Activated T-helper 1 cell treated with anti-CD3 and anti-CD28 coated beads, Interleukin-12 subunit alpha, Interleukin-12 subunit beta, Interleukin-2, Interleukin-4 antibody, amounts not matched to agents 30 ng/mL and 10 ng/mL and 1 ng/mL, durations not matched to agents 14 hours and 24 hours and 36 hours (primary cell): Measurements from ENCODE around the gene ADRA2B. TPM values are rescaled to one million over a fixed set of nuclear protein-coding genes. Genes with fewer than 3 reads are reported as not detected.
"Not testable (repeated sequence)": the region's sequence is repeated elsewhere in the genome, so short reads cannot be mapped to it uniquely, and the experiment has no call there.

Source experiments
- DNase-seq: peaks from one replicate; pipeline ENCODE4 v3.0.0; 2021; ENCODE audit warnings: low spot score
- H3K27ac Mint-ChIP-seq: one replicate; pipeline ENCODE4 v1.8.0; 2021; ENCODE audit warnings: mild to moderate bottlenecking, mixed read lengths
- H3K27me3 Mint-ChIP-seq: one replicate; pipeline ENCODE4 v1.8.0; 2022; ENCODE audit warnings: mild to moderate bottlenecking, moderate library complexity, mixed read lengths; ENCODE audit not compliant: insufficient read depth
- H3K36me3 Mint-ChIP-seq: one replicate; pipeline ENCODE4 v1.8.0; 2021; ENCODE audit warnings: low read depth, mixed read lengths
- H3K4me1 Mint-ChIP-seq: one replicate; pipeline ENCODE4 v1.8.0; 2021; ENCODE audit warnings: low read depth, mixed read lengths
- H3K4me3 Mint-ChIP-seq: one replicate; pipeline ENCODE4 v1.8.0; 2021; ENCODE audit warnings: mild to moderate bottlenecking, moderate library complexity, mixed read lengths
- H3K9me3 Mint-ChIP-seq: one replicate; pipeline ENCODE4 v1.8.0; 2021; ENCODE audit warnings: mixed read lengths
- intact Hi-C: fragments of 100-400 bp; cut with micrococcal nuclease; formaldehyde crosslinking; loops from one replicate; pipeline ENCODE4 v1.15.1; 2024
- total RNA-seq: library from RNA; stranded (reverse); gene quantifications from 2 replicates; pipeline ENCODE4 v1.2.3, GENCODE V29; 2022

ADRA2B gene
- total RNA-seq, 1 donor from 2014 or later, result 0.21 TPM

DNA sequence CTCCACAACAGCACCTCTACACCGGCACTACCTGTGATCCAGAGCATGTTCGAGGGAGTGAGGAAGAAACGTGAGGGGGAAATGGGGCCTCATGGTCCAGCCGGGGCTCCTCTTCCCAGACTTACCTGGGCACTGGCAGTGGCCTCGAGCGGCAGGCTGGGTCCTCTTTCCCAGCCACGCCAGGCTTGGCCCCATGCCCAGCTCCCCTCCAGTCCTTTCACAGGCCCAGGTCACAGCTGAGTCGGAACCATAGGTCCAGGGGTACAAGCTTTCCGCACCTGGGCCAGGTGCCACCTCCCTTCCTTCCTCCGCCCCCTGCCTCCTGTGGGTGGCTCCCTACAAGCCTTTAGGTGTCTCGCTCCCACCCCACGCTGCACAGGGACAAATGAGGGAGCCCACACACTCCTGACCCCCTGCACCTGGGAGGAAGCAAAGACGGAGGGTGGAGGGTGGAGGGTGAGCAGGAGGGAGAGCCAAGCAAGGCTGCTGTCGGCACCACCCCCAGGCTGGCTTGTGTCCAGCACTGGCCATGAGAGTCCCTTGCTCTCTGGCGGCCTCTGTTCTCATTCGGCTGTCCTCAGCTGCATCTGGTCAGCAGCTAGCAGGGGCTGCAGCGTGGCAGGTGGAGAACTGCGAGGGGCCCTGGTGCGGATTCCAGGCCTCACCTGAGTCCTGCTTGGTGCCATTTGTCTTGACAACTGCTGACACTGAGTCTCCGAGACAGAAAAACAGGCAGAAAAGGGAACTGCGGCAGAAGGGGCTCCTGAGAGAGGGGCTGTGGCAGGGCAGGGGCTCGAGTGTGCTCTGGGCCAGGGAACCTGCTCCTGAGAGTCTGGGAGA lies 26.8 kb downstream of the ADRA2B start:
- Mint-ChIP-seq H3K36me3 (no peaks in the 10 kb centered on the region), H3K4me3 (no peak overlapping the region), H3K4me1 (no peaks in the 10 kb centered on the region), H3K27me3 (peaks cover 12% of the 10 kb centered on the region), H3K9me3 (no peaks in the 10 kb centered on the region), H3K27ac (no peak overlapping the region)
- intact Hi-C loops, result no loop called here
- no peak for DNase-seq

DNA sequence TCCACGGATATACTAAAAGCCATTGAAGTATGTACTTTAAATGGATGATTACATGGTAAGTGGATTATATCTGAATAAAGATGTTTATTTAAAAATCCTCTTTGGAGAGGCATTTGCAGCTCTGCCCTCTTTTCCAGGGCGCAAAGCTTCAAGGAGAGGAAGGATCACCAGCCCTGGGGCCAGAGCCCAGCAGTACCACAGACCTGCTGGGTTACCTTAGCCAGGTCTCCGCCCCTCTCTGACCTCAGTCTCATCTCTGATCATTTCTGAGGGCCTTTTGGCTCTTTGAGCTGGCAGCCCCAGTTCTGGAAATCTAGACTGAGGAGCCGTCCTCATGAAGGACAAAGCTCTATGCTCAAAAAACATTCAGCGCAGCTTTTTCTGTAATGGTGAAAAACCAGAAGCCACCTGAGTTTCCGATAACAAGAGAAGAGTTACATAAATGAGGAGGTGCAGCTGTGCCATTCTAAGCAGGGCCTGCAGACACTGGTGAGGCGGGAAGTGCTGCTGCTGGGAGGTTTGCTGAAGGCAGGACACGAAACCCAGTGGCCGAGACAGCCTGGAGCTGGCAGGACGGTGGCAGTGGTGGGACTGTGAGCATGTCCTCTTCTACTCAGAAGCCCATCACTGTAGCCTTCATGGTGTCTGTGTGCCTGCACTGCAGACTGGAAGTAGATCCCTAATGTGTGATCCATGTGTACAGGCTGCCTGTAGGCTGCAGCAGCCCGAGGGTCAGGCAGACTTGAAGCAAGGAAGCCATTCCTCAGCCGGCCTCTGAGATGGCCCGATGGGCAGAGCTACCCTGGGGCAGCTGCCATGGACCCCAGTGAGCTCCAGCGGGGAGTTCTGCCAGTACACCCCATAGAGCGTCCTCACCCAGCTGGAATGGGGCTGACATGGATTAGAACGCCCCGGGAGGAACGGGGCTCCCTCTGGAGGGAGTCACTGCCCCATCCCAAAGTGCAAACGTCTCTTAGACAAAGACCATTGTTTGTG lies 27.7 kb downstream of the ADRA2B start:
- Mint-ChIP-seq H3K4me3 (no peak overlapping the region), H3K27ac (no peak overlapping the region), H3K9me3 (no peaks in the 10 kb centered on the region), H3K36me3 (no peaks in the 10 kb centered on the region), H3K4me1 (no peaks in the 10 kb centered on the region), H3K27me3 (peaks cover 9% of the 10 kb centered on the region)
- intact Hi-C loops, result no loop called here
- DNase-seq, result no peak

DNA sequence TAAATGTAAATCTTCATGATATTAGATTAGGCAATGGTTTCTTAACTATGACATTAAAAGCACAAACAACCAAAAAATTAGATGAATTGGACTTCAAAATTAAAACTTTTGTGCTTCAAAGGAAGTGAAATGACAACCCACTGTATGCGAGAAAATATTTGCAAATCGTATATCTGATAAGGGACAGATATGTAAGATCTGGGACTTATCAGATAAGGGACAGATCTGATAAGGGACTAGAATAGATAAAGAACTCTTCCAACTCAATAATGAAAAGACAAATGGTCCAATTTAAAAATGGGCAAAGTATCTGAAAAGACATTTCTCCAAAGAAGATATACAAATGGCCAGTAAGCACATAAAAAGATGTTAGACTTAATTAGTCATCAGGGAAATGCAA lies 29.2 kb downstream of the ADRA2B start:
- H3K27me3 Mint-ChIP-seq, result peaks cover 7% of the 10 kb centered on the region
- intact Hi-C loops, result no loop called here
- H3K4me1 Mint-ChIP-seq, result no peaks in the 10 kb centered on the region
- no peaks in the 10 kb centered on the region for H3K36me3 Mint-ChIP-seq
- no peak overlapping the region for H3K4me3 Mint-ChIP-seq
- no peak for DNase-seq
- H3K27ac Mint-ChIP-seq, result no peak overlapping the region
- no peaks in the 10 kb centered on the region for H3K9me3 Mint-ChIP-seq

DNA sequence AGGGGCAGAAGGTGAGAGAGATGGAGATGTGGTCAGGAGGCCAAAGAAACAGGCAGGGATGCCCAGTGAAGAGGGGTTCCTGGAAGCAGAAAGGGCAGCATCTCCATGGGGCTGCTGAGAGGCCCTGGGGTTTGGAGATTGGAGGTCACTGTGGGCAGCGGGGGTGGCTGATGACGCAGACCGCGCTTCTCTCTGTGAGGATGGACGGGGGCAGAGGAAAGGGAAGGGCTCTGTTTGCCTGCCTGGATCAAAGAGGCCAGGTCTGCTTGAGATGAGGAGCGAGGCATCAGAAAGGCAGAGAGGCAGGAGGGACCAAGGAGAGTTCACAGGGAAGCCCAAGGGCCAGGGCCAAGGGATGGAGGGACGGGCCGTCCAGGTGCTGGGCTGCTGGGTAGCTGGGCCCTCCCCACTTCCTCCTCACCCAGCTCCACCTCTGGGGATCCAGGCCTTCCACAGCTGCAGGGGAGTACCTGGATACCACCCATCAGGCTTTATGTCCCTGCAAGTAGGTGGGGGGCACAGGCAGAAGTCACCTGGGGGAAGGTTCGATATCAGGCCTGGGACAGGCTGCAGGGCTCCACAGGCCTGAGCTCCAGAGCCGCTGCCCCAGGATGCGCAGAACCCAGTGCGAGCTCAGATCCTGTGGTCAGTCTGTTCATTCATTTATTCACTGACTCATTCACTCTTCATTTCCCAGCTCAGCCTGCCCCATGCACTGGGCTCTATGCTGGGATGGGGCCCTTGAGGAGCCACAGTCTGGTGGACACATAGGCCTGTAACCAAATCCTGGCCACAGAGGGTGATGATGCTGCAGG lies 30.6 kb downstream of the ADRA2B start:
- Mint-ChIP-seq H3K4me3 (no peak overlapping the region), H3K36me3 (no peaks in the 10 kb centered on the region), H3K4me1 (no peaks in the 10 kb centered on the region), H3K27me3 (peaks cover 8% of the 10 kb centered on the region), H3K27ac (no peak overlapping the region), H3K9me3 (no peaks in the 10 kb centered on the region)
- no peak for DNase-seq
- intact Hi-C loops, result no loop called here

DNA sequence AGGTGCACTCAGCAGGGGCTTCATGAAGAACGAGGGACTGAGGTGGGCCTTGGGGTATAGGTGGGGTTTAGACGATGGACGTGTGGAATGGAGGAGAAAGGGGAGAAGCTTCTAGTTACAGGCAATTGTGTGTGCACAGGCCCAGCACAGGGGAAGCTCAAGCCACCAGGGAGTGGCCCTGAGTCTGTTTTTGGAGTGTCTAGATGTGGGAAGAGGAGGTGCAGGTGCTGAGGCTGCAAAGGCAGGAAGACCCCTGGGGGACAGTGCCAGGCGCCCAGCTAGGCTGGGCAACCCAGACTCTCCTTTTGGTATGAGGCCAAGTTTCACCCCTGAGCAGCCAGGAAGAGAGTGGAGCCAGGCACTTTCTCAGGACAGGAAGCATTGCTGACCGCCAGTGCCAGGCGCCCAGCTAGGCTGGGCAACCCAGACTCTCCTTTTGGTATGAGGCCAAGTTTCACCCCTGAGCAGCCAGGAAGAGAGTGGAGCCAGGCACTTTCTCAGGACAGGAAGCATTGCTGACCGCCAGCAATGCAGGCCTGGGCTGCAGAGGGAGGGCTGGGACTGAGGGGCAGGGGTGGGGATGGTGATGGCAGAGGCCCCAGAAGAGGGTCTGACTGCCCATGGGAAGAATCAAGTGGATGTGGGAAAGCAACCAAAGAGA lies 31.4 kb downstream of the ADRA2B start:
- H3K4me1 Mint-ChIP-seq, DNase-seq, H3K4me3 Mint-ChIP-seq, intact Hi-C loops, H3K9me3 Mint-ChIP-seq, H3K36me3 Mint-ChIP-seq: not testable (repeated sequence)
- Mint-ChIP-seq H3K27me3 (peaks cover 12% of the 10 kb centered on the region), H3K27ac (peak overlapping the region; percentile 18)

DNA sequence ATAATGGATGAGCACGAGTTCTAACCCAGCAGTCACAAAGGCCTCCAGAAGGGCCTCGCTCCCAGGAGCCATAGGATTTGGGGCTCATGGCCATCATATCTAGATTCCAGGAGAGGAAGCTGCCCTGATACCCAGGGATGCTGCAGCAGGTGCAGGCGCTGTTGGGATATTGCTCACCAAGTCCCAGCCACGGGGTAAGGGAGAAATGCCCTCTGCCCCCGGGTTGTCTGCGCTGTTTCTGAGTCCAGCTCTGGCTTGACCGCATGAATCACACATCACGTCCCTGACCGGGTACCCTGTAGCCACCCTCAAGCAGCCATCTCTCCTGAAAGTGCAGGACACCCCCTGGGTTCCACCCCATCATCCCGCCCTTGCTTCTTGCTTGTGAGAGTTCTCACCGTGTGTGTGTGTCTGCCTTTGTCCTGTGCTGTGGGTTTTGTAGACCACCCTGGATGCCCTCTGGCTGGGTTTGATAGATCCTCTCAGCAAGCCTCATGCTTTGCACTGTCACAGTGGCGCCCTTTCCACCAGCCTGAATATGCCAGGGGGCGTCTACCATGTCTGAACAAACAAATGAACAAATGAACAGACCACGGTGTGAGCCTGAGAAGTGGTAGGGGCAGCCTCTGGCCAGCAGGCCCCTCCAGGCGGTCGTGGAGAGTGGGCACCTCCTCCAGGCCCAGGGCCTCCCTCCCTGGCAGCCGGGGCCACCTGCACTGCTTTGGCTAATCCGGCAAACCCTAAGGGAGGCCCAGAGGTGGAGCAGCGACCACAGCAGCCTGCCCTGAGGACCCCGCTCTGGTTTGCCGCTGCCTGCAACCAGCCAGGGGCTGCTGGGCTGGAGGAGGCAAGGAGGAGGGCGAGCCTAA lies 32.1 kb downstream of the ADRA2B start:
- H3K27me3 Mint-ChIP-seq, result peaks cover 15% of the 10 kb centered on the region
- DNase-seq, result no peak
- H3K36me3 Mint-ChIP-seq, result no peaks in the 10 kb centered on the region
- intact Hi-C loops, result no loop called here
- H3K4me1 Mint-ChIP-seq, result no peaks in the 10 kb centered on the region
- H3K4me3 Mint-ChIP-seq, result no peak overlapping the region
- H3K9me3 Mint-ChIP-seq, result no peaks in the 10 kb centered on the region
- H3K27ac Mint-ChIP-seq, result no peak overlapping the region

DNA sequence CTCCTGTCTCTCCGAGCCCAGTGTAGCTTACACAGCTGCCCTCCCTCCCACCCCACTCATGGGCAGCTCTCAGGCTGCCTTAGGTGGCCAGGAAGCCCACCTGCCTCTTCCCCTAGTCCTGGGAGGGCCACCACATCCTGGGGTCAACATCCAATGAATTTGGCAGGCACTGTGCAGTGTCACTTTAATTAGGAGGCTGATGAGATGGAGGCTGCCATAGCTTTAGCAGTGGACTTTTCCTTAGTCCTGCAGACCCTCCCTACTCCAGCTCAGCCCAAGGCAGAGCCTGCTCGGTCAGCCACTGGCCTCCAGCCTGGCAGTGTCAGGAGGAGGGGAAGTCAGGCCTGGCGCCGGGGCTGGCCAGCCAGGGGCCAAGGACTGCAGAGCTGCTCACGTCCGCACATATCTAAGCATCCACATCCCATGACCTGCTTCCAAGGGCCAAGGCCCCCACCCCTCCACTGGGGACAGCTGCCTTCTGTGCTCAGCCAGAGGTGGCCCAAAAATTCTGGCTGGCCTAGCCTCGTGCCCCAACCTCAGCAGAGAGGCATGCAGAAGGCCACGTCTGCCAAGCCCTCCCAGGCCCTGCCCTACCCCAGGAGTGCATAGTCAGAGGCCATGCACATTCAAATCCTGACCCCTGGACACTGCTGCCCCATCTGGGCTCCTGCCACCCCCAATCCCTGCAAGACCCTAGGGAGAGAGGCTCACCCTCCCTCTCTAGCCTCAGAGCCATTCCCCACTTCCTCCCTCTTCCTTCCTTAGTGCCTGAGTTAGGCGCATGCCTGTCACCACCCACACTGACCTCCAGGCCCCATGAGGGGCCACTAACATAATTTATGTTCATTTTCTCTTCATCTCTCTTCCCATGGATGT lies 33.1 kb downstream of the ADRA2B start:
- no peaks in the 10 kb centered on the region for H3K4me1 Mint-ChIP-seq
- no peak overlapping the region for H3K4me3 Mint-ChIP-seq
- intact Hi-C loops, result no loop called here
- peaks cover 21% of the 10 kb centered on the region for H3K27me3 Mint-ChIP-seq
- DNase-seq, result no peak
- no peak overlapping the region for H3K27ac Mint-ChIP-seq
- H3K36me3 Mint-ChIP-seq, result no peaks in the 10 kb centered on the region
- H3K9me3 Mint-ChIP-seq, result no peaks in the 10 kb centered on the region

DNA sequence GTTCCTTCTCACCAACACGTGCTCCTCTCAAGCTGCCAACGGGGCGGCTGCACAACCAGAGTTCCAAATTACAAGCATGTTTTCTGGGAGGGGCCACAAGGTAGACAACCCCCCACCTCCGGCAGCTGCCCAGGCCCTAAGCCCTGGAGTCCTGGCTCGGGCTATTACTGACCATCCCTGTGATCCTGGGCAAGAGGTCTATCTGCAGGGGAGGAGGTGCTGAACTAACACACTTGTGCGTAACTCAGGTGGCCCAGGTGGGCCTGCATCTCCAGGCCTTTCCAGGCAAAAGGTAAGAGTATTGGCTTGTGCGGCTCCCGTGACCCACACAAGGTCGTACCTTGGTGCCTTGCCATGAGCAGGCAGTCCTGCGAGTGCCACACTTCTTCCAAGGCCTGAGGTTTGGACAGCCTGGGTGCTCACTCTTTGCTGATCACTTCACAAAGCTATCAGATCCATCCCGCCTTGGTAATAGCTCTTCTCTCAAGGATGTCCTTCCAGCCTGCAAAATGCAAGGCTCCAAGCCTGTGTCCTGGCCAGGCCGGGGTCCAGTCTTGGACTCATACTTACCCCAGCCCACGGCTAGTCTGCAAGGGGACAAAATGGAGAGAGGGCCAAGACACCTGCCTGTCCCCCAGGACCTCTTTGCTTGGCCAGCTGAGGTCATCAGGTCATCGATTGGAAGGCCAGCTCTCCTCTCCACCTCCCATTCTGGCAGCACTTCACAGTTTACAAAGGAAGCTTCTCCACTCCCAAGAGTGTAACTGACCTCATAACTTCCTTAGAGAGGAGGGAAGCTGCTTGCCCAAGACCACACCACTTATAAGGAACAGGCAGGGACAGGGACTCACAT lies 33.9 kb downstream of the ADRA2B start:
- no peak overlapping the region for H3K4me3 Mint-ChIP-seq
- H3K4me1 Mint-ChIP-seq, result no peaks in the 10 kb centered on the region
- H3K36me3 Mint-ChIP-seq, result no peaks in the 10 kb centered on the region
- intact Hi-C loops, result no loop called here
- H3K27me3 Mint-ChIP-seq, result peaks cover 20% of the 10 kb centered on the region
- H3K9me3 Mint-ChIP-seq, result no peaks in the 10 kb centered on the region
- H3K27ac Mint-ChIP-seq, result no peak overlapping the region
- no peak for DNase-seq

DNA sequence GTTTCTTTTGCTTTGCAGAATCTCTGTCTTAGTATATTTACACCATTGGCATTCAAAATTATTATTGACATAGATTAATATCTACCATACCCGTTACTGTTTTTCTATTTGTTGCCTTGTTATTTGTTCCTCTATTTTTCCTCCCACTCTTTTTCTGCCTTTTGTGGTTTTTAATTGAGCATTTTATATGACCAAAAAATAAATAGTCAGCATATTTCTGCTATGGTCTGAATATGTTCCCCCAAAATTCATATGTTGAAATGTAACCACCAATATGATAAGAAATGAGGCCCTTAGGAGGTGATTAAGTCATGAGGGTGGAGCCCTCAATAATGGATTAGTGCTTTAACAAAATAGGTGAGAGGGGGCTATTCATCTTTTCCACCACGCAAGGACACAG lies 35.3 kb downstream of the ADRA2B start:
- DNase-seq, result no peak
- intact Hi-C loops, result no loop called here
- Mint-ChIP-seq H3K4me3 (no peak overlapping the region), H3K27ac (no peak overlapping the region), H3K9me3 (no peaks in the 10 kb centered on the region), H3K4me1 (no peaks in the 10 kb centered on the region), H3K36me3 (no peaks in the 10 kb centered on the region), H3K27me3 (peaks cover 24% of the 10 kb centered on the region)

DNA sequence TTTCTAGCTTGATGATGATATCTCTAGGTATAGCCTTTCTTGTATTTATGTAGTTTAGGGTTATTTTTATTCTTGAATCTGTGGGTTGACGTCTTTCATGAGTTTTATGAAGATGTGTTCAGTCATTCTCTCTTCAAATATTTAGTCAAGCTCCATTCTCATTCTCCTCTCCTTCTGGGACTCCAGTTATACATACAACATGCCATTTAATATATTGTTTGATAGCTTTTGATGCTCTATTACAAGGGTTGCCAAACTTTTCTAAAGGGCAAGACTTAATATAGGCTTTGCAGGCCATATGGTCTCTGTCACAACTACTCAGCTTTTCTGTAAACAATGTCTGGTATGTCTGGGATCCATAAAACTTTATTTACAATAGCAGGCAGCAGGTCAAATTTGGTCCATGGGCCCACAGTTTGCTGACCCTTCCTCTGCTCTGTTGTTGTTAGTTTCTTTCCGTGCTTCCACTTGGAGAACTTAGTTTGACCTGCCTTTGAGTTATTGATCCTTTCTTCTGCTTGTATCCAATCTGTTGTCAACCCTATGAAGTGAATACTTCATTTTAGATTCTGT lies 41.1 kb downstream of the ADRA2B start:
- no peak for DNase-seq
- H3K27ac Mint-ChIP-seq, result no peak overlapping the region
- H3K36me3 Mint-ChIP-seq, result no peaks in the 10 kb centered on the region
- H3K4me1 Mint-ChIP-seq, result no peaks in the 10 kb centered on the region
- intact Hi-C loops, result no loop called here
- no peak overlapping the region for H3K4me3 Mint-ChIP-seq
- peaks cover 31% of the 10 kb centered on the region for H3K27me3 Mint-ChIP-seq
- no peaks in the 10 kb centered on the region for H3K9me3 Mint-ChIP-seq
